ENCODE results near the gene PTPRJ.
"Not testable (repeated sequence)": the region's sequence is repeated elsewhere in the genome, so short reads cannot be mapped to it uniquely, and the experiment has no call there.

The PTPRJ gene

DNA sequence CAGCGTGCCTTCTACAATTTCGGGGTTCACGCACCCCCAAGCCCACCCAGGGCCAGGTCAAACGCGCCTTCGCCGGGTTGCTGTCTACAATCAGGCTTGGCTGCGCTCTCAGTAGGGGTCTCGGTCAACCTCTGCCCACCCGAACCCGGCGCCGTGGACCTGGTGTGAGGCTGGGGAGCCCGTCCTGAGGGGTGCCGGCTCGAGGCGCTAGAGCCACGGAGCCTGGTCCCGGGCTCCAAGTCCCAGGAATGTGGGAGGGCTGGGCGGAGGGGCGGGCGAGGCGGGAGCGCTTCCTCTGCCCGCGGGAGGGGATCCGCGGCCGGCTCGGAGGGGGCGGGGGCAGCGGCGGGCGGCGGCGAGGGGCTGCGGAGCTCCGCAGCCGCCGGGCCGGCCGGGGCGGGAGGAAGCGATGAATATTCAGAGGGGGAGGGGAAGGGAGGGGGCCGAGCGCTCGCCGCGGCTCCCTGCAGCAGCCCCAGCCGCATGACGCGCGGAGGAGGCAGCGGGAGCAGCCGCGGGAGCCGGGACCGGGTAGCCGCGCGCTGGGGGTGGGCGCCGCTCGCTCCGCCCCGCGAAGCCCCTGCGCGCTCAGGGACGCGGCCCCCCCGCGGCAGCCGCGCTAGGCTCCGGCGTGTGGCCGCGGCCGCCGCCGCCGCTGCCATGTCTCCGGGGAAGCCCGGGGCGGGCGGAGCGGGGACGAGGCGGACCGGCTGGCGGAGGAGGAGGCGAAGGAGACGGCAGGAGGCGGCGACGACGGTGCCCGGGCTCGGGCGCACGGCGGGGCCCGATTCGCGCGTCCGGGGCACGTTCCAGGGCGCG is at the start of gene PTPRJ:
TSS of gene PTPRJ (plus strand) at position 472 of the 819 bp plus-strand sequence. CDS start 354 bp downstream, outside the sequence.
- peak; percentile 26 for DNase-seq

DNA sequence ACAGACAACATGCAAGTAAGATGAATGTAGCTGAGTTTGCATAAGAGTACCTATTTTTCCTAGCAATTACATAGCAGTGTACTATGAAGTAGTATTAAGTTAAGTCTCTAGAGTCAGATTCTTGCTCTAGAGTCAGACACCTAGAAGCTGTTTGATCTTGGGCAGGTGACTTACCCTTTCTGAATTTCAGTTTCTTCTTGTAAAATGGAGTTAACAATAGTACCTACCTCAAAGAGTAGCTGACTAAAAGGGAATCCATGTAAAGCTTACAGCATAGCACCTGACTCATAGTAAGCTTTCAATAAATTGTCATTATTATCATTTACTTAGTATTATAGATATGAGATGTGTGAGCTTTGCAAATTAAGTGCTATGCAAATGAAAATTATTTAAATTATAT is 47.8 kb upstream of the PTPRJ start:
- DNase-seq, result no peak

- not testable (repeated sequence) for DNase-seq
Observed at GRCh38 chr11:47933797-47934196, 46.6 kb upstream of the PTPRJ start.

DNA sequence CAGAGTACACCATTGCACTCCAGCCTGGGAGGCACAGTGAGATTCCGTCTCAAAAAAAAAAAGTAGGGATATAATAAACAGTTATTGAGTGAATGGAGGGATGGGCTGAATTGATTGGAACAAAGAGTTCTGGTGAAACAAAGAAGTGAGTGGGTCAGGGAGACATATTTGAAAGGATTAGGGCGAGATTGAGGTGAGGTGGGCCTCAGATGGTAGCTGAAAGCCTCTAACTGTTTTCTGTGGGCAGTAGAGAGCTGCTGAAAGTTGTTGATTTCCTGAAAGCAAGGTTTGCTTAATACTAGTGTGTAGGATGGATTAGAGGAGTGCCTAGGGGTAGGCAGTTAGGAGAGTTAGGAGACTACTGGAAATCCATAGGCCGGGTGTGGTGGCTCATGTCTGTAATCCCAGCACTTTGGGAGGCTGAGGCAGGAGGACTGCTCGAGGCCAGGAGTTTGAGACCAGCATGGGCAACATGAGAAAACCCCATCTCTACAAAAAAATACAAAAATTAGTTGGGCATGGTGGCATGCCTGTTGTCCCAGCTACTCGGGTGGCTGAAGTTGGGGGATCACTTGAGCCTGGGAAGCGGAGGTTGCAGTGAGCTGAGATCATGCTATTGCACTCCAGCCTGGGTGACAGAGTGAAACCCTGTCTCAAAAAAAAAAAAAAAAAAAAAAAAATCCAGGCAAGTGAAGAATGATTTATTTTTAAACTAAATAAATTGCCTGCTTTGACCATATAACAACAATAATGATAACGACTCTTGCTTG is 41.4 kb upstream of the PTPRJ start:
- DNase-seq, result no peak

- no peak for DNase-seq
Observed at GRCh38 chr11:47940904-47941649, 39.3 kb upstream of the PTPRJ start.

DNA sequence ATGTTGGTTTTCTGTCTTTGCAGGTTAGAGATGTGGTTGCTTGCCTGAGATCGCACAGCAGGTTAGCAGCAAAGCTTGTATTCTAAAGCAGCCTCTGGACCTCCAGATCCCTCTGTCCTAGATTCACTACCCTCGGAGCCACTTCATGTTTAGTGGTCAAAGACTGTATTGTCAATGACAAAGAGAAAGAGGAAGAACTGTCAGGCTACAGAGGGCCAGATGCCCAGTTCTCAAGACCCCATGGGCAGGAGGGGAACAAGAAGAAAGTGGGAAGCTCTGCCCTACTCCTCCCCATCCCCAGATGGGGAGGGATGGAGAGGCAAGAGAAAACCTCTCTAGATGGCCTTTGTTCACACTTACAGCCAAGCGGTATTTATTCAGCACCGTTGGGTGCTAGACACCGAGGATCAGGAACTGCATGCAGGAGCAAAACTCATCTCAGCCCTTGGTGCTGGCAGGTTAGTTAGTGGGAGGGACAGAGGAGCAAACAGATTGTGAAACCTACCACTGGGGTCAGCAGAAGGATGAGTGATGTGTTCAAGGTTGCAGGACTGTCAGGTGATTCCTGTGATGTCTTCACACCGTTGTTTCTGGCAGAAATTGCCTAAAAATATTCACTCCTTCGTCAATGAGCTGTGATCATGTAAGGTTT is 38.3 kb upstream of the PTPRJ start:
- no peak for DNase-seq

- no peak for DNase-seq
Observed at GRCh38 chr11:47943721-47944586, 36.4 kb upstream of the PTPRJ start.

DNA sequence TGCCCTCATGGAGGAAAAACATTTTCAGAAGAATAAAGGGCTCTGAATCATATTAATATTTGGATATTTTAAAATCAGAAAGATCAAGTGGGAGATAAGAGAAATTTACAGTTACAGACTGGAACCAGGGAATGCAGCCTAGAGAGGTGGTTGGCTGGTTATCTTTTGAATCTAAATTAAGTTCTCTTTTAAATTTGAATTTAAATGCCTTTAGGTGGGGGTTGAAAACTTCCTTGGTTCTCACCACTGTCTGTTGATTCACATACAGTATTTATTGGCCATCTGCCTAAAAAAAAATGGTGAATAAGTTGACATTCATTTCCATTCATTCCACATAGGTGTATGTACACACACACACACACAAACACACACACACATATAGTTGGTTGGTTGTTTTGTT is 35.7 kb upstream of the PTPRJ start:
- DNase-seq, result no peak

DNA sequence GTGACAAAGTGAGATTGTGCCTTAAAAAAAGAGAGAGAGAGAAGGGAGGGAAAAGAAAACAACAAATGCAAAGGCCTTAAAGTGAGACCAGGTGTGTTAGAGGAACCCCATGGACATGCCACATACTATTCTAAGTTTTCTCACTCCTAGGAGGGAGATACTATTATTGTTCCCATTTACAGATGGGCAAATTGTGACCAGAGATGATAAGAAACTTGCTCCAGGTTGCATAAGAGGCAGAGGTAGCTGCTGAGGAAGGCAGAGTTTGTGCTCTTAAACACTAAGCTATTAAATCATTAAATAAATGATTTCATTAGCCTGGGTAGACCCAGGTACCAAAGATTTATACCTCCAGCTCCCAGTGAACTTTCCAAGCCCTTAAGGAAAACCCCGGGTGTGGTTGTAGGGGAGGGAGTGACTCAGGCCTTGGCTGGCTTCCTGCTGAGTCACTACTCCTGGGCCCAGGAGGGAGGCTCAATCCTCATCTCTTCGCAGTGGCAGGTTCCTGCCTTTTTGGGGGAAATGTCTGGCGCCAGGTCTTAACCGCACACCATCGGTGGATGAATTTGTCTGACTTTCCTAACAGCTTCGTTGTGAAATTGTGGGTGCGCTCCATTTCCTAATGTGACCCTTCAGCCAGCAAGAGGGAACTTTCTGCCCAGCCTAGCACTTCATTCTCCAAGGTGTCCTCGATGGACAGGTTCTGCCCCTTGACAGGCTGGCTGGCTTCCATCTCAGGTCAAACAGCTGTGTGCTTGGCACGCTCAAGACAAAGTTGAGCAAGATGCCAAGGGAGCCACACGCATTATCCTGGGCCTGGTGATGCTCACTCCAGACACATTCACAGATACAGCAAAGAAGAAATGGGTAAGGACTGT is 33.4 kb upstream of the PTPRJ start:
- peak; percentile 69 for DNase-seq

DNA sequence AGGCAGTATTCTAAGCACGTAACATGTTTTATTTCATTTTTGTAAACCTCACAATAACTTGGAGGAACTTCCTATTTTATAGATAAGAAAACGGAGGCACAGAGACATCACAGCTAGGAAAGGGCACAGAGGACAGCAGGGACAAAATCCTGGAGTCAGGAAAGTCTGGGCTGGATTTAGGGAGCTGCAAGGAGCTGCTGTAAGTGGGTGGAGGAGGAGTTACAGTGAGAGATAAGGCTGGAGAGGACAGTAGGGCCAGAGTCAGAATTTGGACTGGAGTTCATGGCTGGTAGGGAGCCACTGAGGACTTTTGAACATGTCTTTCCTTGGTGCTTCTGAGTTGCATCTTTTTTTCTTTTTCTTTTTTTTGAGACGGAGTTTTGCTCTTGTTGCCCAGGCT is 32.2 kb upstream of the PTPRJ start:
- no peak for DNase-seq

- not testable (repeated sequence) for DNase-seq
Observed at GRCh38 chr11:47949001-47949675, 31.2 kb upstream of the PTPRJ start.

GRCh38 chr11:47950396-47950795 is 30.0 kb upstream of the PTPRJ start:
- no peak for DNase-seq

DNA sequence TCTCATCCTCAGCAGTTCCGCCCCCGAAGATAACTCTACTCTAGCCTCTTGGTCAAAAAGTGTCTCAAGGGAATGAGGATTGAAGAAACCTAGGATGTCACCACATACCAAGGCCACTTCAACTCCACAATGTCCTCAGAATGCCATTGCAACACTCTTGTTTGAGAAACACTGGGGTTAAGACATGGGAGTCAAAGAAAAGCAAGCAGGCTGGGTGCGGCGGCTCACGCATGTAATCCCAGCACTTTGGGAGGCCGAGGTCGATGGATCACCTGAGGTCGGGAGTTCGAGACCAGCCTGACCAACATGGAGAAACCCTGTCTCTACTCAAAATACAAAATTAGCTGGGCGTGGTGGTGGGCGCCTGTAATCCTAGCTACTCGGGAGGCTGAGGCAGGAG is 28.9 kb upstream of the PTPRJ start:
- not testable (repeated sequence) for DNase-seq

DNA sequence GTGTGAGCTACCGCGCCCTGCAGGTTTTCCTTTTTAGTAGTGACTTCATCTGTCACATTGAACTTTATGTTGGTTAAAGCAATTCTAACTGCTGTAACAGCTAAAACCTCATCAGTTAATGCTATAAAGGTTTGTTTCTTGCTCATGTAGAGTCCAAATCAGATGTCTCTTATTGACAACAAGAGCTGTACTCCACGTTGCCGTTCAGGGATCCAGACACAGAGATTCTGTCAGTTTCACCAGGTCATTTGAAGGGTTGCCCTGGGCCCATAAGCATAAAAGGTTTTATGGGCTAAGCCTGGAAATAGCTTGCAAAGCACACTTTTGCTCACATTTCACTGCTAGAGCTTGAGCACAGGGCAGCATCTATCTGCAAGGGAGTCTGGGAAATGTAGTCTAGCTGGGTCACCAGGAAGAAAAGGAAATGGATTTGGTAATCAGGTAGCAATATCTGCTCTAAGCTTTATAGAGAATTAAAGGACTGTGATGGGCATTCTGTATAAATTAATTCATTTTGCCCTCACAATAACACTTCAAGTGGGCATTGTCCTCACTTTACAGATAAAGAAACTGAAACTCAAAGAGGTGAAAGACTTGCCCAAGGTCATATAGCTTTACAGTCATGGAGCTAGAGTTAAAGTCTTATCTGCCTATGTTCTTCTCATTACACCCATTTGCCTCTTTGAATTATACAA is 25.2 kb upstream of the PTPRJ start:
- no peak for DNase-seq

GRCh38 chr11:47960015-47960414 is 20.3 kb upstream of the PTPRJ start:
- no peak for DNase-seq

GRCh38 chr11:47961383-47961782 is 19.0 kb upstream of the PTPRJ start:
- no peak for DNase-seq

DNA sequence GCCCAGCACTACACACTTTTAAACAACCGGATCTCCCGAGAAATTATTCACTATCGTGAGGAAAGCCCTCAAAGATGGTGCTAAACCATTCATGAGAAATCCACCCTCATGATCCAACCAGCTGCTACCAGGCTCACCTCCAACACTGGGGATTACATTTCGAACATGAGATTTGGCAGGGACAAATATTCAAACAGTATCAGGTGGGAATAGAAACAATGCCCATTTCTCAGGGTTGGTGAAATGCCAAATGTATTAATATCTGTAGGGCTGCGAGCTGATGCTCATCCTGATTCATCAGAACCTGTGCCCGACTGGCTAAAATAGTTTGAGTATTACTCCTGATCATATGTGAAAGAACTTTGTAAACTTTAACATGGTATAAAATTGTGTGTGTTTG is 15.8 kb upstream of the PTPRJ start:
- DNase-seq, result no peak

DNA sequence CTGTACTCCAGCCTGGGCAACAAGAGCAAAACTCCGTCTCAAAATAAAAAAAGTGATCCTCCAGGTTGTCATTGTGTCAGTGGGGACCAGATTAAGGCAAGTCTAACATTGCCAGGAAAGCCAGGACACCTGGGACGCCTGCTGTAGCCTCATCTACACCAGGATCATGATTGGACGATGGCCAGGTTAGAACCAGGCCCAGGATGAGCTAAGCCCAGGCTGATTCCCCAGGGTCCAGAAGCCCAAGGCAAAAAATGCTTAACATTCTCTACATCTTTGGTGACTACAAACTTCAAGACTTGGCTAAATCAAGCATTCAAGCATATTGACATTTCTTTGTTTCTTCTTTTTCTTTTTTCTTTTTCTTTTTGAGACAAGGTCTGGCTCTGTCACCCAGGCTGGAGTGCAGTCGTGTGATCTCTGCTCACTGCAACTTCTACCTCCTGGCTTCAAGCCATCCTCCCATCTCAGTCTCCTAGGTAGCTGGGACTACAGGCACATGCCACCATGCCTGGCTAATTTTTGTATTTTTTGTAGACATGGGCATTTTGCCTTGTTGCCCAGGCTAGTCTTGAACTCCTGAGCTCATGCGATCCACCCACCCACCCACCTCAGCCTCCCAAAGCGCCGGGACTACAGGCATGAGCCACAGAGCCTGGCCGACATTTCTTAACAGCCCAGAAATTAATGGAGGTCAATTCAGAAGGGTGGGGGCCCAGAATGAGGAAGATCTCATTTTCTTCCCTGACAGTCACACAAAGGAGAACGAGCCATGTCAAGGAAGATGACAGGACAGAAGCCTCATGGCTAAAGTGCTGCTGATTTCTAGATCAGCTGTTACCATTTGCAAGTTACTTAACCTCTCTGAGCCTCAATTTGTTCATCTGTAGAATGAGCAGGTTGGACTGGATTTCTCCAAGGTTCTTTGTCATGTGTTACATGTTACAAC is 12.5 kb upstream of the PTPRJ start:
- peak; percentile 54 for DNase-seq
